CD4-positive, alpha-beta T cell (primary cell): ENCODE results near the gene IGFBP5. TPM values are rescaled to one million over a fixed set of nuclear protein-coding genes. Genes with fewer than 3 reads are reported as not detected.

Experiments
- ATAC-seq: fragments of 200-7000 bp; cut with Tn5 transposase; one replicate; pipeline ENCODE4 v1.10.0; 2022; ENCODE audit warnings: mild to moderate bottlenecking; ENCODE audit not compliant: poor library complexity
- CTCF ChIA-PET: fragments of 350-600 bp; sonication (Branson Sonifier 250); formaldehyde crosslinking; loops from one replicate; lab custom pipeline; 2021; ENCODE audit warnings: antibody characterized with exemption, inconsistent platforms; lab: Charles Lee
- POLR2A ChIA-PET: fragments of 350-600 bp; sonication (Branson Sonifier 250); formaldehyde crosslinking; loops from one replicate; lab custom pipeline; 2021; ENCODE audit warnings: antibody characterized with exemption, inconsistent platforms; lab: Charles Lee
- DNase-seq, 14 experiments: peaks; one replicate each; pipeline ENCODE4 v3.0.0-alpha.2; 2013 to 2020; ENCODE audit warnings: mixed read lengths in 2 of 14
- H3K27ac ChIP-seq, 2 donors: one replicate each; pipeline versions ENCODE4 v1.5.1 to v1.7.0; 2013; ENCODE audit warnings: low read length in 2 of 2, low read depth in 1 of 2, mild to moderate bottlenecking in 1 of 2
- H3K27me3 ChIP-seq, 2 experiments: 1 replicate in 1 of 2; 2 replicates in 1 of 2; pipeline versions ENCODE4 v1.6.1 to v1.7.0; 2013; ENCODE audit warnings: low read length in 2 of 2, control low read depth in 1 of 2, mild to moderate bottlenecking in 1 of 2, moderate library complexity in 1 of 2; ENCODE audit not compliant: insufficient read depth in 2 of 2, control insufficient read depth in 1 of 2
- H3K36me3 ChIP-seq: one replicate; pipeline ENCODE4 v1.6.1; 2013; ENCODE audit warnings: low read length, control low read depth; ENCODE audit not compliant: insufficient read depth
- H3K4me1 ChIP-seq: one replicate; pipeline ENCODE4 v1.6.1; 2013; ENCODE audit warnings: low read length, control low read depth; ENCODE audit not compliant: insufficient read depth
- H3K4me3 ChIP-seq: one replicate; pipeline ENCODE4 v1.5.1; 2013; ENCODE audit warnings: mild to moderate bottlenecking, low read length, moderate library complexity
- H3K9me3 ChIP-seq, 2 experiments: 1 replicate in 1 of 2; 2 replicates in 1 of 2; pipeline versions ENCODE4 v1.6.1 to v1.7.0; 2013; ENCODE audit warnings: low read length in 2 of 2, mild to moderate bottlenecking in 2 of 2, control low read depth in 1 of 2, moderate library complexity in 1 of 2; ENCODE audit not compliant: control insufficient read depth in 1 of 2, insufficient read depth in 1 of 2
- H3K27ac Mint-ChIP-seq: one replicate; pipeline ENCODE4 v1.8.0; 2020; ENCODE audit warnings: mixed read lengths
- H3K27me3 Mint-ChIP-seq: one replicate; pipeline ENCODE4 v1.8.0; 2021; ENCODE audit warnings: mixed read lengths
- H3K36me3 Mint-ChIP-seq: one replicate; pipeline ENCODE4 v1.8.0; 2021; ENCODE audit warnings: low read depth, mixed read lengths
- H3K4me1 Mint-ChIP-seq: one replicate; pipeline ENCODE4 v1.8.0; 2021; ENCODE audit warnings: low read depth, mixed read lengths
- H3K4me3 Mint-ChIP-seq: one replicate; pipeline ENCODE4 v1.8.0; 2020; ENCODE audit warnings: mild to moderate bottlenecking, mixed read lengths
- H3K9me3 Mint-ChIP-seq: one replicate; pipeline ENCODE4 v1.8.0; 2020; ENCODE audit warnings: mixed read lengths
- intact Hi-C, 2 experiments: fragments of 100-400 bp; cut with DNase I in 1 of 2; cut with micrococcal nuclease in 1 of 2; formaldehyde crosslinking; loops; one replicate each; pipeline versions ENCODE4 v1.15.1 to v1.9.0; 2023 to 2025; cut with DNase I, micrococcal nuclease
- total RNA-seq, 174 experiments: library from RNA in 2 of 174; stranded (reverse) in 2 of 174; gene quantifications; one replicate each; pipeline ENCODE4 v1.2.3 and lab custom pipeline; 2021 to 2026
- TF ChIP-seq, protein P1 (sequence below): fragments of 200-600 bp; IDR thresholded peaks from one replicate; pipeline ENCODE4 v1.8.0; 2022; ENCODE audit warnings: antibody characterized with exemption, mild to moderate bottlenecking

Gene IGFBP5
- total RNA-seq, 2 experiments from 2014 or later, result not detected

- no peak overlapping the region for H3K27ac Mint-ChIP-seq
- intact Hi-C loops, result no loop called here
- no peaks in the 10 kb centered on the region for H3K36me3 Mint-ChIP-seq
- no peak overlapping the region for H3K4me3 ChIP-seq
- no peaks in the 10 kb centered on the region for H3K36me3 ChIP-seq
- DNase-seq, result no peak
- ChIA-PET POLR2A (no interaction called here), CTCF (no interaction called here)
- no peaks in the 10 kb centered on the region for H3K4me1 Mint-ChIP-seq
- H3K9me3 Mint-ChIP-seq, result no peaks in the 10 kb centered on the region
- H3K27ac ChIP-seq, result no peak overlapping the region
- no peaks in the 10 kb centered on the region for H3K4me1 ChIP-seq
- no peaks in the 10 kb centered on the region for H3K27me3 ChIP-seq
- ATAC-seq, result no peak
- no peaks in the 10 kb centered on the region for H3K27me3 Mint-ChIP-seq
- H3K4me3 Mint-ChIP-seq, result no peak overlapping the region
- no peaks in the 10 kb centered on the region for H3K9me3 ChIP-seq
- TF ChIP-seq, protein P1, sequence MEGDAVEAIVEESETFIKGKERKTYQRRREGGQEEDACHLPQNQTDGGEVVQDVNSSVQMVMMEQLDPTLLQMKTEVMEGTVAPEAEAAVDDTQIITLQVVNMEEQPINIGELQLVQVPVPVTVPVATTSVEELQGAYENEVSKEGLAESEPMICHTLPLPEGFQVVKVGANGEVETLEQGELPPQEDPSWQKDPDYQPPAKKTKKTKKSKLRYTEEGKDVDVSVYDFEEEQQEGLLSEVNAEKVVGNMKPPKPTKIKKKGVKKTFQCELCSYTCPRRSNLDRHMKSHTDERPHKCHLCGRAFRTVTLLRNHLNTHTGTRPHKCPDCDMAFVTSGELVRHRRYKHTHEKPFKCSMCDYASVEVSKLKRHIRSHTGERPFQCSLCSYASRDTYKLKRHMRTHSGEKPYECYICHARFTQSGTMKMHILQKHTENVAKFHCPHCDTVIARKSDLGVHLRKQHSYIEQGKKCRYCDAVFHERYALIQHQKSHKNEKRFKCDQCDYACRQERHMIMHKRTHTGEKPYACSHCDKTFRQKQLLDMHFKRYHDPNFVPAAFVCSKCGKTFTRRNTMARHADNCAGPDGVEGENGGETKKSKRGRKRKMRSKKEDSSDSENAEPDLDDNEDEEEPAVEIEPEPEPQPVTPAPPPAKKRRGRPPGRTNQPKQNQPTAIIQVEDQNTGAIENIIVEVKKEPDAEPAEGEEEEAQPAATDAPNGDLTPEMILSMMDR, result no peak
These were observed 20.1 kb upstream of the IGFBP5 start for GRCh38 chr2:216715402-216715974.

GRCh38 chr2:216714376-216714775 is 19.0 kb upstream of the IGFBP5 start:
- H3K36me3 Mint-ChIP-seq, result no peaks in the 10 kb centered on the region
- no peaks in the 10 kb centered on the region for H3K9me3 Mint-ChIP-seq
- Histone ChIP-seq H3K9me3 (no peaks in the 10 kb centered on the region), H3K27me3 (no peaks in the 10 kb centered on the region), H3K4me3 (no peak overlapping the region), H3K27ac (no peak overlapping the region), H3K4me1 (no peaks in the 10 kb centered on the region), H3K36me3 (no peaks in the 10 kb centered on the region)
- no peaks in the 10 kb centered on the region for H3K27me3 Mint-ChIP-seq
- H3K4me3 Mint-ChIP-seq, result no peak overlapping the region
- H3K4me1 Mint-ChIP-seq, result no peaks in the 10 kb centered on the region
- no peak for DNase-seq
- intact Hi-C loops, result no loop called here
- no peak overlapping the region for H3K27ac Mint-ChIP-seq
- no peak for ATAC-seq
- TF ChIP-seq, protein P1, result no peak
- POLR2A ChIA-PET, result no interaction called here
- CTCF ChIA-PET, result no interaction called here

GRCh38 chr2:216713691-216714336 is 18.5 kb upstream of the IGFBP5 start:
- Histone ChIP-seq H3K27me3 (no peaks in the 10 kb centered on the region), H3K4me3 (no peak overlapping the region), H3K36me3 (no peaks in the 10 kb centered on the region), H3K9me3 (no peaks in the 10 kb centered on the region), H3K4me1 (no peaks in the 10 kb centered on the region), H3K27ac (no peak overlapping the region)
- Mint-ChIP-seq H3K27me3 (no peaks in the 10 kb centered on the region), H3K36me3 (no peaks in the 10 kb centered on the region), H3K4me3 (no peak overlapping the region), H3K4me1 (no peaks in the 10 kb centered on the region), H3K9me3 (no peaks in the 10 kb centered on the region), H3K27ac (no peak overlapping the region)
- ATAC-seq (no peak), DNase-seq (no peak)
- intact Hi-C loops, result no loop called here
- TF ChIP-seq, protein P1, result no peak
- ChIA-PET POLR2A (no interaction called here), CTCF (no interaction called here)
